ENCODE data around the gene FAM204A.

Gene FAM204A

GRCh38 chr10:118330295-118331076, 11.6 kb downstream of the FAM204A start:
- DNase-seq (ENCODE audit: low read depth in 2 of 2) = no peak

DNA sequence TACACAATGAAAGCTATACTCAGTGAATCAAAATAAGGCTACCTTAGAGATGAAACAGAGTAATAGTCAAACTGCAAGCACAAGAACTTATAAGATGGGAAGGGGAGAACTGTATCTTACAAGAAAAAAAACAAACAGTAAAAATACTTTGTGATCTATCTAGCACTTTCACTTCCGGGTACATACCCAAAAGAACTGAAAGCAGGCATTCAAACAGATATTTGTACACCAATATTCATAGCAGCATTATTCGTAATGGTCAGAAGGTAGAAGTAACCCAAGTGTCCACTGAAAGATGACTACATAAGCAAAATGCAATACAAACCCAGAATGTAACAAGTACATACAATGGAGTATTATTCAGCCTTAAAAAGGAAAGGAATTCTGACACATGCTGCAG, 18.0 kb downstream of the FAM204A start:
- DNase-seq (ENCODE audit: low read depth in 2 of 2) = no peak

- no peak for DNase-seq (ENCODE audit: low read depth in 2 of 2)
Measured at GRCh38 chr10:118321724-118322575, 20.2 kb downstream of the FAM204A start.

- no peak for DNase-seq (ENCODE audit: low read depth in 2 of 2)
Measured at GRCh38 chr10:118315629-118316028, 26.5 kb downstream of the FAM204A start.

DNA sequence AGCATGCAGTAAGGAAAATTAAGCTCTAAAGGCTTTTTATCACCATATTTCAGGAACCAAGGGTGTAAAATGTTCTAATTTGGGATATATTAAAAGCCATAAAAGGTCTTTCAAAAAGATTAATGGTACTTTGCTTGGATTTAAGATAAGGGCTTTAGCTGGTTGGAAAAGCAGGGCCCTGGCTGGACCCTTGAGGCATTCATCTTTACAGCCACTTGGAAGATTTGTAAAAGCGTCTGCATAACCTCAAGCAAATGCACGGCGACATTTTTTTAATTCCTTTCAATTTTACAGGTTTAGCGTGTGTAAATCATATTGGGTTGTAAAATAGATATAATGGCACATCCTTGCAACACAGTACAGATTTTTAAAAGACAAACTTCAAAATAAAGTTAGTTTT, 27.2 kb downstream of the FAM204A start:
- DNase-seq (ENCODE audit: low read depth in 2 of 2) = no peak

DNA sequence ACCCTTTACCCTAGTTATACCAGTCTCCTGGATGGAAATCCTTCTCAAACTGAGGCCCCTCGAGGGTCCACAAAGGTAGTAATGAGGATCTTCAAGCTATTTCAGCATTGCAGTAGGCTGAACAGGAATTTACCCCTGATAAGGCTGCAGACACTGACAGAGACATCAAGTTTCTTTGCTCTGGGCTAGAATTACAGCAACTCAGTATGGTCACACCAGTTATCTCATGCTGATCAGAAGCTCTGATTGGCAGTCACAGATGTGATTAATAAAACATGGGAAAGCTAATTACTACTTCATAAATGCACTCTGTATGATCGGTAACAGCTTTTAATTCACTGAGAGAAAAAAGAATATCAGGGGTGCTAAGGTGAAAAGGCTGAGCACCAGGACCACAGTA, 30.6 kb downstream of the FAM204A start:
- no peak for DNase-seq (ENCODE audit: low read depth in 2 of 2)

DNA sequence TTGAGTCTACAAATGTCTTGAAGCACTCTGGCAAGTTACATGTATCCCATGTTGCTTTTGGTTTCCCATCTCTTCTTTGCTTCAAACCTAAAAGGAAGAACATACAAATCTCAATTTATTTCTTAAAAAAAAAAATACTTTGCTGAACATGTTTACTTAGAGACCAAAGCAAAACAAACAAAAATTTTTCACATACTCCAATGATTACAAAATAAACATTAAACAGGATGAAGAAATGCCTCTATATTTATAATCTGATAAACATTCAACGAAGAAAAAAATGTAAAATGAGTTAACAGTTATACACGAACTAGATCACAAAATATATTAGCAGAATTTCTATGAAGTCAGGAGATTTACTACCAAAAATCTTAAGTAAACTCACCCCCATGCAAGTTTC, 31.3 kb downstream of the FAM204A start:
- DNase-seq (ENCODE audit: low read depth in 2 of 2) = no peak

DNA sequence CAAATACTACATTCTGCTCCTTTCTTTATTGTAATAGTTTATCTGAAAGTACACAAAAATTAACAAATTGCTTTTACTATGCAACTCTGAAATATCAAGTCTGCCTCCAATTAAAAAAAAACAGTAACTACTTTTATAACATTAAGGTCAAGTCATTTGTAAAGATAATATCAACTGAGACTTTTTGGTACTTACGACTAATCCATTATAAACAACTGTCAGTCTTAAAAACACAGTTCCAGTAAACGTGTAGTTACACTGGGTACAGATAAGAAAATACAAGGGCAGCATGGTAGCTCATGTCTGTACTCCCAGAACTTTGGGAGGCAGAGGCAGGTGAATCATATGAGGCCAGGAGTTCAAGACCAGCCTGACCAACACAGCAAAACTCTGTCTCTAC, 32.2 kb downstream of the FAM204A start:
- no peak for DNase-seq (ENCODE audit: low read depth in 2 of 2)

GRCh38 chr10:118308664-118309063, 33.5 kb downstream of the FAM204A start:
- no peak for DNase-seq (ENCODE audit: low read depth in 2 of 2)

DNA sequence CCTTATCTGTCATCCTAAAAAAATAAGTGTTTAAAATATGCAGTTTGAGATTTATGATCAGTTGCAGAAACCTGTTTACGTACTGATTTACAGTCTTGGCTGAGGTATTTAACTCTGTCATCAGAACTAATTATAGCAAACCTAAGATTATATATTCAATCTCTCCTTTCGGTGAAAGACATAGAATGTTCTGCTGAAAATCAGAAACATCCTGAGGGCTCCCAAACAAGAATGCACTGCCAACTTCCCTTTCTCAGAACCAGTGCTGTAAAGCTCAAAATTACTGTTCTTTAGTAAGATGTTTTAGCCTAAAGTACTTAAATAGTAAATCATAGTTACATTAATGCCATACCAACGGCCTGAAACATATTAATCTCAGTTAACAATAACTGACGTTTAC, 34.3 kb downstream of the FAM204A start:
- DNase-seq (ENCODE audit: low read depth in 2 of 2) = no peak

DNA sequence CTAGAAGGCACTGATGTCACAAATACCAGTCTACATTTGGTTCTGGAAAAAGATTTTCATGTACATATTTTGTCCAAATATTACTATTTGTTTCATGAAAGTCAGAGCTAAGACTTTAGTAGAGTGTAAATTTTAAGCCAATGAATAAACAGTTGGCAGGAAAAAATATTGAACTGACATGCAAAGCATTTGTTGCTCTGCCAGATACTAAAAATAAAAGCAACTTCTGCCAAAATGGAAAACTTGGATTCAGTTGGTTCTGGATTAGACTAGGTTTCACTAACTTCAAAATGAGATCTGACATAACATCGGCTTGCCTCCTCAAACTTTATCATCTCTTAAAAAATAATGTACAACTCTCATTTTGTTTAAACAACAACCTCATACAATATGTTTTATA, 34.9 kb downstream of the FAM204A start:
- DNase-seq (ENCODE audit: low read depth in 2 of 2) = no peak

GRCh38 chr10:118305730-118306129, 36.4 kb downstream of the FAM204A start:
- no peak for DNase-seq (ENCODE audit: low read depth in 2 of 2)

GRCh38 chr10:118304521-118304920, 37.6 kb downstream of the FAM204A start:
- DNase-seq (ENCODE audit: low read depth in 2 of 2) = no peak

GRCh38 chr10:118301211-118301610, 40.9 kb downstream of the FAM204A start:
- no peak for DNase-seq (ENCODE audit: low read depth in 2 of 2)

- DNase-seq (ENCODE audit: low read depth in 2 of 2) = no peak
Measured at GRCh38 chr10:118300320-118300719, 41.8 kb downstream of the FAM204A start.

- DNase-seq (ENCODE audit: low read depth in 2 of 2) = no peak
Measured at GRCh38 chr10:118298787-118299186, 43.3 kb downstream of the FAM204A start.

GRCh38 chr10:118291122-118291521, 51.0 kb downstream of the FAM204A start:
- no peak for DNase-seq (ENCODE audit: low read depth in 2 of 2)

- no peak for DNase-seq (ENCODE audit: low read depth in 2 of 2)
Measured at GRCh38 chr10:118290471-118290995, 51.6 kb downstream of the FAM204A start.

- no peak for DNase-seq (ENCODE audit: low read depth in 2 of 2)
Measured at GRCh38 chr10:118287076-118287806, 54.9 kb downstream of the FAM204A start.

DNA sequence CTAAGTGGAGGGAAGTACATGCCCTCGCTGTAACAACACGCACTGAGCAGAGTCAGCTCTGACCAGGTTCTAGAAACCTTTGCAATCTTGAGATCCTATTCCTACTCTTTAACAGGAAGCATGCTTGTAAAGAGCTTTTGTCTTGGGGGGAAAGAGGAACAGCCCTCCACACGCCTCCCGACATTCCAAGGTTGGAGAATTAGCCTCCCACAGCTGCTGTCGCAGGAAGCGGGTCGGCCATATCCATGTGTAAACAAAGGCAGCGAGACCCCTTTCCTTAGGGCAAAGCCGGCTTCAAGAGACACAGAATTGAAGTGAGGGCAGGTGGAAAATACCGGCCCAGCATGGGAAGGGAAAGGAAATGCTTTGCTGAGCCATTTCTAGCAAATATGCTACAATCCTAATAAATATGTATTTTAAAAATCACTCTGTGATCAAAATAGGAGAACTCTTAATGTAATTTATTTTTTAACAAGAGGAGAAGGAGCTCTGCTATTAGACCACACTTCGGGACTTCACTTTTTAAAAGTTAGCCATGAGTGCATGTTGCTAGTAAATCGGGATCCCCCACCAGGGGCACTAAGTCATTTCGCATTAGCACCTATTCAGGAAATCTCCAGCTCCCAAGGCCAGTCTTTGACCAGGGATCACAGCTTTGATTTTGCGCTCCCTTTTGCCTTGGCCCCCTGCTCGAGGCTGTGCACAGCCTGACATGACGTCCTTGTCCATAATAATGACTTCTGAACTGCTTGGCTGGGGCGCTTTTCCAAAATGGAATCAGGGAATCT, 55.9 kb downstream of the FAM204A start:
- DNase-seq (ENCODE audit: low read depth in 2 of 2) = no peak

DNA sequence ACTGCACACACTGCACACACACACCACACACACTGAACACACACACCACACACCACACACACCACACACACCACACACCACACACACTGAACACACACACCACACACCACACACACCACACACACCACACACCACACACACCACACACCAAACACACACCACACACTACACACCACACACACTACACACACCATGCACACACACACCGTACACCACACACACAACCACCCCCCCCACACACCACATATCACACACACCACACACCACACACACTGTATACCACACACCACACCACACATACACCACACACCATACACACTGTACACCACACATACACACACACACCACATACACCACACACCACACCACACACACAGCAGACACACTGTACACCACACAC, 59.5 kb downstream of the FAM204A start:
- DNase-seq (ENCODE audit: low read depth in 2 of 2) = no peak

Measured in fibroblast of skin of left biceps (primary cell).